Stimulated activated CD8-positive, alpha-beta memory T cell treated with anti-CD3 and anti-CD28 coated beads, Interleukin-15, amount 100 ng/mL, for 4 hours (primary cell): ENCODE results near the gene GSX1.
"Not testable (repeated sequence)": the region's sequence is repeated elsewhere in the genome, so short reads cannot be mapped to it uniquely, and the experiment has no call there.

Experiments used
- DNase-seq, 2 donors: peaks; one replicate each; pipeline ENCODE4 v3.0.0-alpha.2; 2020; ENCODE audit warnings: low read depth in 2 of 2

The GSX1 gene

DNA sequence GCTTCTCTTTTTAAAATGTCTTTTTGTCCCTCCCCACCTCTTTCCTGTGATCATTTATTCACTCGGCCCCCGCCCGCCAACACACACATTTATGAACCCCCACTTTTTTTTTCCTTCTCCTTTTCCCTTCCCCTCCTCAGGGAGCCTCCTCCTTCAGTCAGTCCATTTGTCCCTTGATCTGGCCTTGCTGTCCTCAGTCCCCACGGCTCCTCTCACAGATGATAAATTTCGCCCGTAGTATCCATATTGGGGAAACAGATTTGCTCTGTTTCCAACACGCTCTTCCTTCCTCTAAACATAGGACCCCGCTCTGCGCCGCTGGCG lies 2.0 kb downstream of the GSX1 start:
- no peak for DNase-seq

- no peak for DNase-seq
Observed at GRCh38 chr13:27794921-27795717, 2.8 kb downstream of the GSX1 start.

DNA sequence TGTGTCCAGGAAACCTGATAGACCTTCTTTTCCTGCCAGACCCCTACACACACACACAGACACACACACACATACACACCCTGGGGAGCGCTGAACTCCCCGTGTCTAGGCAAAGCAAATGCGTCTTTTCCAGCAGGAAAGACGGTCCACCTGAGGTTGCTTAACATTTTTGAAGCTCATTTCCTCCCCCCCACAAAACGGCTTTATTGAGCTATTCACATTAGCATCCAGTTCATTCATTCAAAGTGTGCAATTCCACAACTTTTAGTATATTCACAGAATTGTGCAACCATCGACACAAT lies 3.4 kb downstream of the GSX1 start:
- DNase-seq = no peak

DNA sequence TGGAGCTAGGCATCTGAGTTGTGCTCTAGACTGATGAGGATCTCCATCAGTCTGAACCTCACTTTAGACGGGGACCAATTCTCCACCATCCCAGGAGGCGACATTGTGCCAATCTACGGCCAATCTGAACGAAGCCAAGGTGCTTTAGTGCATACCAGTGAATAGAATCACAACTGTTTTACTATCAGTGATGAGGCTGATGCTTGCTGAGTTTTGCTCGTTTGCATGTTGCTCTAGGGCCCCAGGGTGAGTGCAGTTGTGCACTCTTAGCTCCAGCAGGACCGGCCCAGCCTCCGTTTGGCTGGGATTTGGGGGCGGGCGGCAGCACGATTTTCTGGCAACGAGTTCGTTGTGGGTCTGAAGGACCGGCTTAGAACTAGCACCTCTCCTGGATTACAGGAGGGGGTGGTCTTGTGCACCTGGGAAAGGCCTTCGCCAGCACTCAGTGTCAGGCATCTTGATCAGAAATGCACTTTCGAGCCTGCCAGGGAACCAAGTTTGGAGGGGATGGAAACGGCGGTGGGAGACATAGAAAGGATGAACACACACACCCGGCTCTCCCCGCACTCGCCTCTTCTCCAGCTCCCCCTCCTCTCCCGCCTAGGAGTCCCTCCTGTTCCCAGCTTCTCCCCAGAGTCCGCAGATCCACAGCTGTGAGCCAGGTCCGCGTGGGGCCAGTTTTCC lies 4.4 kb downstream of the GSX1 start:
- no peak for DNase-seq

DNA sequence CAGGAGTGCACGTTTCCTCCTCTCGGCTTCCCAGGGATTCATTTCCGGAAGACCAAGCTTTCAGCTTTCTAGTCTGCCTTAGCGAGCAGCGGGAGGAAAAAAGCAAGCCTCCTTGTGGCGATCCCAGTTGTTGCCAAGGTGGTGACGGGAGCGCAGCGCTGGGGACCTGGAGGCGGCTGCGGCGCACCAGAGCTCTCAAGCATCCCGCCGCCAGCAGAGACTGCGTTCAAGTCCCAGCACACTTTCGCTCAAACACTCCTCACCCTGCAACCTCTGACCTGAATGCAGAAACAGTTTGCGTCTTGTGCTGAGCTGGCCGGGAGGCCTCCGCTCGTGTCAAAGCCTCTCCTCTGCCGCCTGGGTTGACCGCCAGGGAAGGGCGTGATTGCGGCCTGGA lies 4.9 kb downstream of the GSX1 start:
- no peak for DNase-seq

DNA sequence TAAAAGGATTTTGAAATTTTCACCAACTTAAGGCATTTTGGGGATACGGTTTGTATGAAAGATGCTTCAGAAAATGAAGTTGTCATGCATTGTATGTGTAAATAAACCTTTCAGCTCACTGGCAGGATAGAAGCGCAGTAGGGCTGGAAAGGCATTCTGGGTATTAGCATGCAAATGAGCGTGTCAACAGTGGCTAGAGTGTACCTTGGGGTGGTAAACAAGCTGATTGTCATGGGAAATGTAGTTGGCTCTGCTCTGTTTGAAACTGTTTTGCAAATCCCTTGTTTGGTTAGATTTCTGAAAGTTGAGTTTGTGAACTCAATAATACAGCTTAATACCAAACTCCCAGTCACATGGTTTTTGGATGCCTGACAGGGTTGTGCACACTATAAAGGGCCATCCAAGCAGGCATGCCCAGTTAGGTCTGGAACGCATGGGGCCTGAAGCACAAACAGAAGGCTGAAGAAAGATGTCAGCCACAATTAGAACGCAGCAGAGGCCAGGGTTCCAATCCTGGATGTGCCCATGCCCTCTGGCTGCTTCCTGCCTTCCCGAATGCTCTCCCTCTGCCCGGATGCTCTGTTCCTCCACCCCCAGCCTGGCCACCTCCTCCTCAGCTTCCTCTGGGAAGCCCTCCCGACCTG lies 14.6 kb downstream of the GSX1 start:
- no peak for DNase-seq

DNA sequence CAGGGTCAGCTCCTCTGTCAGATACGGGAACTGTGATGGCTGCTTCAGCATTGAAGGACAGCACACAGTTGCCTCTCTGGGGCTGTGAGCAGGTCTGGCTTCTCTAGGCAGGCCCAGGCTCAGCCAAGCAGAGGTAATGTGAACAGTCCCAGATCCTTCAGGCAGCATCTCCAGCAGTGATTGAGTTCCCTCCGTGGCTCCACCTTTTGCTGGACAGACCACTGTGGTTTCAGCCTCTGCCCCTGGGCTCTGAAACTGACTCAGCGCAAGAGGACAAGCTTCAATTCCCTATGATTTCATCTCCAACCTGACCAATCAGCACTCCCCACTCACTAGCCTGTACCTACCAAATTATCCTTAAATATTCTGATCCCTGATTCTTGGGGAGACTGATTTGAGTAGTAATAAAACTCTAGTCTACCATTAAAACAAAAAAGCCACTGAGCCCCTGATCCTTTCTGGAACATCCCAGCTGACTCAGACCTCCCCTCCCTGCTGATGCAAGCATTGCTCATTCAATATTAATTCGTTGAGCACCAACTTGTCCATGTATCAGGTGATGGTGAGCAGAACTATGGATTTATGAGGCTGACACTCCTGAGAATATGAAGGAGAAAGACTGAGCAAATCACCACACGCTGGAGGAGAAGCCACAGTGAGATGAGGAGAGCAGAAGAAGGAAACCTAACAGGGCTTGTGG lies 16.7 kb downstream of the GSX1 start:
- DNase-seq = no peak

- no peak for DNase-seq
Observed at GRCh38 chr13:27810009-27810408, 17.7 kb downstream of the GSX1 start.

DNA sequence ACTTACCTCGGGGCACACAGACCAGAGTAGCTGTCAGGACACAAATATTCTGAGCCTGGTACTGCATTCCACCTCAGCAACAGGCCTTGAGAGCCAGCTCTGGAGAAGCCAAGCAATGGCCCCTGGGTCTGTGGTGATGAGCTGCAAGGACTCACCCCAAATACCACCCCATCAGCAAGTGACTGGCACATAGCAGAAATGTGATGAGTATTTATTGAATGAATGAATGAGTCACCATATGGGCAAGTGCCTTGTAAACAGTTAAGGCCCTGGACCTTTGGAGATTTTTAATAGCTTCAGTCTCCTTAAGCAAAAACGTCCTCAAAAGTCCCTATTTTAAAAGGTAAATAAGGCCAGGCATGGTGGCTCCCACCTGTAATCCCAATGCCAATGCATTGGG lies 18.2 kb downstream of the GSX1 start:
- DNase-seq = no peak

GRCh38 chr13:27813826-27814225 lies 21.5 kb downstream of the GSX1 start:
- DNase-seq = no peak

DNA sequence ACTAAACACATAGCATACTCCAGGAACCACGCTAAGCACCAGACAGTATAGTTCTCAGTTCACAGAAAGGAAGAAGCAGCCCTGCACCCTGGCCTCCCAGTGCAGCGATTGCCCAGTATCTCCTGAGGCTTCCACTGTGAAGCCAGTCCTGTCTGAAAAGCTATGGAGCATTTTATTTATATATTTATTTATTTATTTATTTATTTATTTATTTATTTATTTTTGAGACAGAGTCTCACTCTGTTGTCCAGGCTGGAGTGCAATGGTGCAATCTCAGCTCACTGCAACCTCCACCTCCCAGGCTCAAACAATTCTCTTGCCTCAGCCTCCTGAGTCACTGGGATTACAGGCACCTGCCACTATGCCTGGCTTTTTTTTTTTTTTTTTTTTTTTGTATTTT lies 25.5 kb downstream of the GSX1 start:
- not testable (repeated sequence) for DNase-seq

- DNase-seq = no peak
Observed at GRCh38 chr13:27820524-27821482, 28.5 kb downstream of the GSX1 start.

- DNase-seq = no peak
Observed at GRCh38 chr13:27821566-27821965, 29.3 kb downstream of the GSX1 start.

DNA sequence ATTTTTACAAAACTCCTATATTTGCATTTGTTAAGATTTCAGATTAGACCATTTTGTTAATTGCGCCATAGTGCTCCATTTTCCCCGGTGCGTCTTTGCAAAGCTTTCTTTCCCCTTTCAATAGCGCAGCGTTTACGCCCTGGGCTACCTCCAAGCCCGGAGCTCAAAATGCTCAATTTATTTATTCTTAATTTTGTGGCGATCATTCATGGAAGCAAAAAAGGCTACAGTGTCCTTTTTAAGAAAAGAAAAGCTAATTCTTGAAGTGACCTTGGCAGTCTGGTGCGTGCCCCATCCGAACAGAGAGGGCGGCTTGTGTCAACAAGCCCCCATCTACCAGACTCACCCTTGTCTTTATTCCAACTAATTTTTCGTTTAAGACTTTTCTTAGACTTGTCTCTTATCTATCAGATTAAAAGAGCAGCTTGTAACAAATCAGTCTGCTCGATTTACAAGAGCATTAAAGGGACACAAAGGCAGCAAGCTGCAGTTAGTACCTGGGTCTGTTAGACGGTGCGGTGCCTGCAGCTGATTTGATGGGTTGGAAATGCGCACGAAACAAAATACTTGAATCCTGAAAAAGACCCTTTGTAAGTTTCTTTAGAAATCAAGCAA lies 30.1 kb downstream of the GSX1 start:
- no peak for DNase-seq

GRCh38 chr13:27822873-27823311 lies 30.6 kb downstream of the GSX1 start:
- no peak for DNase-seq

- DNase-seq = no peak
Observed at GRCh38 chr13:27824121-27824520, 31.8 kb downstream of the GSX1 start.

- DNase-seq = no peak
Observed at GRCh38 chr13:27825072-27825471, 32.8 kb downstream of the GSX1 start.

DNA sequence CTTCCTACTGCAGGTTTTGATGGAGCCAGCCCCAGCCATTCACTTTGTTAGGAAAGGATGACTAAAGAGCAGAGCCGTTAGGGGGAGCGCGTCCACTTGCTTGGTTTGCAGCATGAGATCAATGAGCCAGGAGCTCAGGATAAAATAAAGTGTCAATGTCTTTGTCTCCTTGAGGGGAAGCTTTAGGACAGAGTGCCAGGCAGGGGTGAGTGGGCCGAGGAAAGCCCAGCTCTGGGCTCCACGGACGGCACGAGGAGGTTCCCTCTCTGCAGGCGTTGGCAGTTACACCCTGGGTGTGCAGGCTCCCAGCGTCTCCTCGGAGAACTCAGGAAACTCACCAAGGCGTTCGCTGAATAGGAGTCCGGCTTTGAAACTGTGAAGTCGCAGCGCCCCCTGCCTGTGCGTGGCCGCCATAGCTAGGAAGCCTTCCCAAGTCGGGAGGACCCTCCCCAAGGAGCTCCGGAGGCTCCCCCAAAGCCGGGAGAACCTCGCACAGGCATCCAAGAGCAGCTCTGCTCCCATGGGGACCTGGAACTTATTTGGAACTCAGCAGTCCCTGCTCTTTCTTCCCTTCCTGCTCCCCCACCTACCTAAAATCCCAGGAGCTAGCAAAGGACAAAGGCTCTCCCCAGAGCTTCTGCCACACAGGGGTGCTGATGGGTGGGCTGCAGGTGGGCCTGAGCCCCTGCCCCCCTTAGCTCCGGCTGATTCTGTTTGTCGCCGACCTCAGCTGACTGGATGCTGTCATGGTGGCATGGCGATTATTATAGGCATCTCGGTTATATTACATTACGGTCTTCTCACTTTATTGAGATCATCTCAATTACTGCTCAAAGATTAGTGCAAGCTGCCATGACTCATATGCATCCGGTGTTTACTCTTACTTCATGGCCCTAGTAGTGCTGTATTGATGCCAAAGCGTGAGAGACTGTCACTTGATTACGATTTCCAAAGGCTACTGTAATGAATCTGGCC lies 34.4 kb downstream of the GSX1 start:
- peak; percentile 17 to 36 for DNase-seq

DNA sequence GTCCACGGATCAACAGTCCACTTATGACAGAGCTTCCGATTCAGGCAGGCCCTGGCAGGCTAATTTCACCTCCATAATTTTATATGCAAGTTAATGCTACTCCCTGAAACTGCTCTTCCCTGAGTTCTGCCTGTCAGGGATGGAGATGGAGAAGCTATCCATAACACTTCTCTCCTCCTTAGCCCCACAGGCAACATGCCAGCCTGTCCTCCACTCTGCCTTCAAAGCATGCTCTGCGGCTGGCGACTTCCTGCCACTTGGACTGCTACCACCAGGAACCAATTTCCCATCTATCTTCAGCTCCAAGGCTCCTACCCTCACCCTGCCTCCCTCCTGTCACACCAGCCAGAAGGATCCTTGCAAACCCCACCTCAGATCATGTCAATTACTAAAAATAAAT lies 35.4 kb downstream of the GSX1 start:
- no peak for DNase-seq

- peak; percentile 5 to 9 for DNase-seq
Observed at GRCh38 chr13:27830010-27830409, 37.7 kb downstream of the GSX1 start.
